Stimulated activated CD8-positive, alpha-beta memory T cell treated with anti-CD3 and anti-CD28 coated beads, Interleukin-12 subunit alpha, Interleukin-12 subunit beta, amount 100 ng/mL, for 4 hours (primary cell): ENCODE measurements around the gene APOBEC2.

Source experiments
- DNase-seq: peaks from one replicate; pipeline ENCODE4 v3.0.0-alpha.2; 2020; ENCODE audit warnings: low read depth

Gene APOBEC2

GRCh38 chr6:41038205-41038604 is 14.8 kb upstream of the APOBEC2 start:
- no peak for DNase-seq

GRCh38 chr6:41039060-41039998 is 13.7 kb upstream of the APOBEC2 start, which contains the start of gene UNC5CL:
Gene UNC5CL, minus strand, starts transcription at chr6:41039221. Its CDS starts 4,147 bp downstream, at chr6:41035074.
- no peak for DNase-seq

- no peak for DNase-seq
These were observed 12.7 kb upstream of the APOBEC2 start for GRCh38 chr6:41040101-41040939.

GRCh38 chr6:41040940-41041536 is 12.0 kb upstream of the APOBEC2 start:
- no peak for DNase-seq

GRCh38 chr6:41042226-41043055 is 10.6 kb upstream of the APOBEC2 start, which contains the start of gene TSPO2:
Gene TSPO2, plus strand, starts transcription at chr6:41042467. Its CDS starts 519 bp downstream, at chr6:41042986.
- no peak for DNase-seq

- DNase-seq: no peak
These were observed 9.9 kb upstream of the APOBEC2 start for GRCh38 chr6:41043151-41043550.

- no peak for DNase-seq
These were observed 7.3 kb upstream of the APOBEC2 start for GRCh38 chr6:41045664-41046063.

- no peak for DNase-seq
These were observed 6.9 kb upstream of the APOBEC2 start for GRCh38 chr6:41046084-41046483.

GRCh38 chr6:41047306-41047705 is 5.7 kb upstream of the APOBEC2 start:
- DNase-seq: no peak

- no peak for DNase-seq
These were observed 5.0 kb upstream of the APOBEC2 start for GRCh38 chr6:41047745-41048732.

GRCh38 chr6:41049521-41049920 is 3.5 kb upstream of the APOBEC2 start:
- DNase-seq: no peak

- DNase-seq: no peak
These were observed 3.0 kb upstream of the APOBEC2 start for GRCh38 chr6:41049955-41050354.

GRCh38 chr6:41050536-41050935 is 2.5 kb upstream of the APOBEC2 start:
- no peak for DNase-seq

- DNase-seq: no peak
These were observed 1.1 kb upstream of the APOBEC2 start for GRCh38 chr6:41051873-41052272.

GRCh38 chr6:41054511-41054910 is 1.5 kb downstream of the APOBEC2 start:
- DNase-seq: no peak

GRCh38 chr6:41055149-41055548 is 2.1 kb downstream of the APOBEC2 start:
- no peak for DNase-seq

- DNase-seq: no peak
These were observed 3.9 kb downstream of the APOBEC2 start for GRCh38 chr6:41056768-41057490.

- no peak for DNase-seq
These were observed 5.8 kb downstream of the APOBEC2 start for GRCh38 chr6:41058783-41059181.

GRCh38 chr6:41059556-41059955 is 6.6 kb downstream of the APOBEC2 start:
- DNase-seq: no peak
